HepG2 (cell line): ENCODE measurements around the gene ZNF771. TPM values are rescaled to one million over a fixed set of nuclear protein-coding genes. Genes with fewer than 3 reads are reported as not detected.

ENCODE experiments used
- ATAC-seq: fragments of 200-7000 bp; cut with Tn5 transposase; 3 replicates; pipeline ENCODE4 v1.9.1; 2020; ENCODE audit warnings: mild to moderate bottlenecking, moderate library complexity
- BruUV-seq: library from RNA; stranded (reverse); fragments of 400-500 nt; replicated peaks from 2 replicates; lab custom pipeline; 2021; lab: Mats Ljungman, UMichigan
- CTCF ChIA-PET: fragments of 300-600 bp; formaldehyde crosslinking; extraction: SDS; loops from one replicate; lab custom pipeline; 2021; ENCODE audit warnings: low total read pairs, inconsistent platforms, low intra/inter-chr PET ratio; lab: Yijun Ruan, JAX
- POLR2A ChIA-PET: fragments of 350-600 bp; sonication (Branson Sonifier 250); formaldehyde crosslinking; loops from one replicate; lab custom pipeline; 2020; ENCODE audit warnings: antibody characterized with exemption, inconsistent platforms; lab: Yijun Ruan, JAX
- DNase-seq: peaks from one replicate; pipeline ENCODE4 v3.0.0-alpha.2; 2015; ENCODE audit warnings: low spot score
- FAIRE-seq: peaks from 3 replicates; lab custom pipeline; 2011; peaks lifted over from hg19 to GRCh38; lab: Jason Lieb, UNC
- H2AFZ ChIP-seq: one replicate; pipeline ENCODE4 v1.6.1; 2011; ENCODE audit warnings: low read length, inconsistent platforms
- H3K27ac ChIP-seq: fragments of 300-600 bp; 3 replicates; pipeline ENCODE4 v1.8.0; 2011; ENCODE audit warnings: mixed run types, mild to moderate bottlenecking, mixed read lengths, low read length, inconsistent platforms; ENCODE audit not compliant: insufficient read depth; ENCODE audit errors: extremely low read length
- H3K27me3 ChIP-seq, 2 experiments: fragments of 200-600 bp in 1 of 2; 2 replicates in 1 of 2; 3 replicates in 1 of 2; pipeline versions ENCODE4 v1.6.0 to v1.8.0; 2011; ENCODE audit warnings: low read length in 2 of 2, mild to moderate bottlenecking in 2 of 2, moderate library complexity in 2 of 2, inconsistent platforms in 1 of 2; ENCODE audit not compliant: insufficient read depth in 2 of 2, control insufficient read depth in 1 of 2
- H3K36me3 ChIP-seq, 2 experiments: fragments of 200-600 bp in 1 of 2; replicated peaks in 1 of 2; 2 replicates in 1 of 2; 3 replicates in 1 of 2; pipeline versions ENCODE4 v1.5.1 to v1.8.0; 2011; ENCODE audit warnings: low read length in 2 of 2, inconsistent platforms in 1 of 2; ENCODE audit not compliant: insufficient read depth in 2 of 2, control insufficient read depth in 1 of 2
- H3K4me1 ChIP-seq: 2 replicates; pipeline ENCODE4 v1.5.1; 2012; ENCODE audit warnings: low read length, inconsistent platforms; ENCODE audit not compliant: insufficient read depth
- H3K4me2 ChIP-seq: 2 replicates; pipeline ENCODE4 v1.6.0; 2011; ENCODE audit warnings: low read depth, low read length, inconsistent platforms
- H3K4me3 ChIP-seq, 3 experiments: fragments of 200-600 bp in 1 of 3; sonication (generic), shearing (Covaris generic) in 1 of 3; replicated peaks in 1 of 3; 2 replicates each; pipeline ENCODE4 v1.5.1; 2011 to 2016; ENCODE audit warnings: low read length in 3 of 3, inconsistent platforms in 2 of 3, low read depth in 2 of 3, mild to moderate bottlenecking in 2 of 3, control low read depth in 1 of 3, mixed read lengths in 1 of 3; ENCODE audit not compliant: insufficient read depth in 1 of 3
- H3K79me2 ChIP-seq: one replicate; pipeline ENCODE4 v1.6.1; 2011; ENCODE audit warnings: low read length, inconsistent platforms; ENCODE audit not compliant: insufficient read depth
- H3K9ac ChIP-seq: 2 replicates; pipeline ENCODE4 v1.6.0; 2011; ENCODE audit warnings: mild to moderate bottlenecking, low read depth, low read length, inconsistent platforms; ENCODE audit not compliant: insufficient read depth
- H3K9me3 ChIP-seq: 2 replicates; pipeline ENCODE4 v1.5.1; 2012; ENCODE audit warnings: mild to moderate bottlenecking, low read length
- H4K20me1 ChIP-seq: 2 replicates; pipeline ENCODE4 v1.6.0; 2011; ENCODE audit warnings: inconsistent platforms, mild to moderate bottlenecking, low read length, moderate library complexity; ENCODE audit not compliant: insufficient read depth
- AGO2 ChIP-seq: fragments of 200-400 bp; formaldehyde crosslinking; optimal IDR thresholded peaks from 2 replicates; pipeline ENCODE3; 2017; ENCODE audit warnings: mild to moderate bottlenecking, low read depth, low read length, moderate library complexity
- HDAC2 ChIP-seq: sonication (generic); formaldehyde crosslinking; IDR thresholded peaks from 2 replicates; pipeline ENCODE4 v1.4.0; 2020; ENCODE audit warnings: missing genetic modification reagents
- HOXA5 ChIP-seq: sonication (generic); formaldehyde crosslinking; IDR thresholded peaks from 2 replicates; pipeline ENCODE4 v1.4.0; 2020; ENCODE audit warnings: missing genetic modification reagents
- ISL2 ChIP-seq: sonication (generic); formaldehyde crosslinking; IDR thresholded peaks from 2 replicates; pipeline ENCODE4 v1.5.0; 2020; ENCODE audit warnings: missing genetic modification reagents
- KDM6A ChIP-seq: IDR thresholded peaks from 2 replicates; pipeline ENCODE4 v1.6.1; 2016; ENCODE audit warnings: low read depth
- KLF12 ChIP-seq: sonication (generic); formaldehyde crosslinking; IDR thresholded peaks from 2 replicates; pipeline ENCODE4 v1.4.0; 2020; ENCODE audit warnings: missing genetic modification reagents, borderline replicate concordance
- NCOR1 ChIP-seq: fragments of 200-600 bp; sonication (generic); IDR thresholded peaks from 2 replicates; pipeline ENCODE4 v1.7.0; 2017; ENCODE audit warnings: antibody characterized with exemption, low read length, borderline replicate concordance
- RBFOX2 ChIP-seq: fragments of 200-400 bp; formaldehyde crosslinking; IDR thresholded peaks from 2 replicates; pipeline ENCODE4 v1.6.1; 2017; ENCODE audit warnings: low read depth, mild to moderate bottlenecking, low read length
- SATB2 ChIP-seq: sonication (generic); formaldehyde crosslinking; IDR thresholded peaks from 2 replicates; pipeline ENCODE4 v1.5.0; 2020; ENCODE audit warnings: missing genetic modification reagents
- SMC3 ChIP-seq: IDR thresholded peaks from 2 replicates; pipeline ENCODE4 v1.6.1; 2011; ENCODE audit warnings: low read length, improper control_type of control experiment
- STAT6 ChIP-seq: sonication (generic); formaldehyde crosslinking; IDR thresholded peaks from 2 replicates; pipeline ENCODE4 v1.4.0; 2020; ENCODE audit warnings: missing genetic modification reagents, mild to moderate bottlenecking, borderline replicate concordance
- ZNF235 ChIP-seq: sonication (generic); formaldehyde crosslinking; IDR thresholded peaks from 2 replicates; pipeline ENCODE4 v1.8.1; 2023; ENCODE audit warnings: mild to moderate bottlenecking, missing genetic modification reagents, borderline replicate concordance
- ZNF33A ChIP-seq: sonication (generic); formaldehyde crosslinking; IDR thresholded peaks from 2 replicates; pipeline ENCODE4 v1.5.1; 2020; ENCODE audit warnings: missing genetic modification reagents, mild to moderate bottlenecking, moderate library complexity, borderline replicate concordance
- ZNF570 ChIP-seq: sonication (generic); formaldehyde crosslinking; IDR thresholded peaks from 2 replicates; pipeline ENCODE4 v1.4.0; 2020; ENCODE audit warnings: mild to moderate bottlenecking, missing genetic modification reagents, borderline replicate concordance
- ZNF777 ChIP-seq: sonication (generic); formaldehyde crosslinking; IDR thresholded peaks from 2 replicates; pipeline ENCODE4 v1.4.0; 2020; ENCODE audit warnings: missing genetic modification reagents
- WGBS: methylation state at CpG from one replicate; pipeline ENCODE4 v1.1.6; 2017; ENCODE audit warnings: low lambda C conversion rate; 5-methylcytosine and 5-hydroxymethylcytosine counted together
- in situ Hi-C: cut with HindIII; loops from 2 replicates; pipeline ENCODE4 v1.10.0; 2017; ENCODE audit warnings: low pct_unique_long_range_greater_than_20kb; ENCODE audit not compliant: extremely low pct_ligation_motif_present
- intact Hi-C: fragments of 100-400 bp; cut with micrococcal nuclease; formaldehyde crosslinking; loops from one replicate; pipeline ENCODE4 v1.10.0; 2022; ENCODE audit not compliant: unreplicated experiment
- polyA plus RNA-seq, 8 experiments: library from polyadenylated mRNA; depleted of rRNA in 3 of 8; stranded (reverse) in 7 of 8; unstranded in 1 of 8; fragments of >200 nt; fragmentation: Illumina TruSeq in 4 of 8; extraction: Trizol in 4 of 8; gene quantifications; 2 replicates each; pipeline versions ENCODE4 v1.2.1 to v1.2.3, GENCODE V29; 2011 to 2016; ENCODE audit warnings: low read depth in 4 of 8, missing spikeins in 1 of 8, mixed read lengths in 1 of 8; ENCODE audit not compliant: insufficient read depth in 1 of 8
- total RNA-seq, 5 experiments: library from RNA; depleted of rRNA; stranded (reverse); fragments of >200 nt; fragmentation: Illumina TruSeq; extraction: Trizol; gene quantifications; 2 replicates each; pipeline ENCODE4 v1.2.3, GENCODE V29; 2016; ENCODE audit warnings: low read depth in 1 of 5
- TF ChIP-seq, protein P1 (sequence below): sonication (generic); formaldehyde crosslinking; IDR thresholded peaks from 2 replicates; pipeline ENCODE4 v1.4.0; 2020; ENCODE audit warnings: missing genetic modification reagents; ENCODE audit errors: not compliant biosample characterization
- TF ChIP-seq, protein P2 (sequence below): sonication (generic); formaldehyde crosslinking; conservative IDR thresholded peaks from 2 replicates; pipeline ENCODE4 v1.4.0; 2020; ENCODE audit warnings: missing genetic modification reagents

The ZNF771 gene
- total and polyA plus RNA-seq, 2 of the 13 experiments (the other 11 are each of a cell fraction or from before 2014, with no cell fraction given): 5.0 to 11.8 TPM

DNA sequence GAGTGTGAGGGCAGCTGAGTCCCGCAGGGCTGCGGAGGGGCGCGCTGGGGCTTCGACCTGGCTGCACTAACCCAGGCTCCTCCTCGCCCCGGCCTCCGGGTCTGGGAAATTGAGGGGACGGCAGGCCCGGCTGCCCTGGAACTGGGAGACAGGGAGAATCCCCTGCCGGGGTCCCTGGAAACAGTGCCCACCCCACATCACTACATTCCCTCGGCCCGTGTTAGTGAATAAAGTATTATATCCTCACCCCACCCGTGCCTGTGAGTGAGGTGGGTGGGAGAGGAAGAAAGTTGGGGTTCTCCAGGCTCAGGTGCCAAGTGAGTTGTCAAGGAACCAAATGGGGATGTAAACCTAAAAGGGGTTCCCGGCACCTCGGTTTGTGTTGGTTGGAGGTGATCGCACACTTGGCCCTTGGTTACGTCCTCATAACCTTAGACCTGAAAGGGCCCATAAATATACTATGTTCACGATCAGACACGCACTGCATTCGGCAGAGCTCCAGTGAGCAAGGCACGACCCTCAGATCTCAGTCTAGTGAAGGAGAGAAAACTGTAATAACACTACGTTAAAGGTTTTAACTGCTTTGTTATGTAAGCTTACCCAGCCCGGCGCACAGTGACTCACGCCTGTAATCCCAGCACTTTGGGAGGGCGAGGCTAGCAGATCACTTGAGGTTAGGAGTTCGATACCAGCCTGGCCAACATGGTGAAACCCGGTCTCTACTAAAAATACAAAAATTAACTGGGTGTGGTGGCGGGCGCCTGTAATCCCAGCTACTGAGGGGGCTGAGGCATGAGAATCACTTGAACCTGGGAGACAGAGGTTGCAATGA, 11.2 kb downstream of the ZNF771 start (continued):
- TF ChIP-seq, protein P1, sequence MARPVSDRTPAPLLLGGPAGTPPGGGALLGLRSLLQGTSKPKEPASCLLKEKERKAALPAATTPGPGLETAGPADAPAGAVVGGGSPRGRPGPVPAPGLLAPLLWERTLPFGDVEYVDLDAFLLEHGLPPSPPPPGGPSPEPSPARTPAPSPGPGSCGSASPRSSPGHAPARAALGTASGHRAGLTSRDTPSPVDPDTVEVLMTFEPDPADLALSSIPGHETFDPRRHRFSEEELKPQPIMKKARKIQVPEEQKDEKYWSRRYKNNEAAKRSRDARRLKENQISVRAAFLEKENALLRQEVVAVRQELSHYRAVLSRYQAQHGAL (CRISPR knock-in tag): no peak
- no peak for TF ChIP-seq HOXA5

- Histone ChIP-seq H3K9me3 (no peaks in the 10 kb centered on the region), H3K79me2 (peaks cover 3% of the 10 kb centered on the region), H3K4me3 (no peak overlapping the region), H4K20me1 (no peaks in the 10 kb centered on the region), H3K9ac (no peak overlapping the region), H2AFZ (no peak overlapping the region), H3K27ac (no peak overlapping the region), H3K36me3 (peaks cover 26 to 58% of the 10 kb centered on the region in 2 experiments), H3K4me1 (peaks cover 6% of the 10 kb centered on the region; the same call in 1 of the 2 replicates), H3K4me2 (no peak overlapping the region), H3K27me3 (no peaks in the 10 kb centered on the region)
- FAIRE-seq (no peak), ATAC-seq (no peak), DNase-seq (no peak)
- in situ Hi-C loops: no loop called here
- ChIA-PET CTCF (no interaction called here), POLR2A (interaction anchor here (1.1 to 1.7 kb wide), 2 partner anchors 9 to 14 kb away, joined by 4 to 8 read pairs; partner anchors contain the start of genes DCTPP1 and ZNF771)
- WGBS: 92% methylated on average over 5 of the region's 5 CpGs
- no TSS peak for BruUV-seq
- intact Hi-C loops: no loop called here
- TF ChIP-seq KDM6A (CRISPR knock-in tag) (no peak), ZNF777 (no peak), SATB2 (CRISPR knock-in tag) (no peak), SMC3 (no peak), KLF12 (CRISPR knock-in tag) (no peak), NCOR1 (no peak), AGO2 (no peak), ZNF570 (CRISPR knock-in tag) (no peak), ZNF235 (CRISPR knock-in tag) (no peak), ISL2 (no peak), STAT6 (CRISPR knock-in tag) (no peak), HDAC2 (no peak), RBFOX2 (no peak), ZNF33A (CRISPR knock-in tag) (no peak)
- TF ChIP-seq, protein P2, sequence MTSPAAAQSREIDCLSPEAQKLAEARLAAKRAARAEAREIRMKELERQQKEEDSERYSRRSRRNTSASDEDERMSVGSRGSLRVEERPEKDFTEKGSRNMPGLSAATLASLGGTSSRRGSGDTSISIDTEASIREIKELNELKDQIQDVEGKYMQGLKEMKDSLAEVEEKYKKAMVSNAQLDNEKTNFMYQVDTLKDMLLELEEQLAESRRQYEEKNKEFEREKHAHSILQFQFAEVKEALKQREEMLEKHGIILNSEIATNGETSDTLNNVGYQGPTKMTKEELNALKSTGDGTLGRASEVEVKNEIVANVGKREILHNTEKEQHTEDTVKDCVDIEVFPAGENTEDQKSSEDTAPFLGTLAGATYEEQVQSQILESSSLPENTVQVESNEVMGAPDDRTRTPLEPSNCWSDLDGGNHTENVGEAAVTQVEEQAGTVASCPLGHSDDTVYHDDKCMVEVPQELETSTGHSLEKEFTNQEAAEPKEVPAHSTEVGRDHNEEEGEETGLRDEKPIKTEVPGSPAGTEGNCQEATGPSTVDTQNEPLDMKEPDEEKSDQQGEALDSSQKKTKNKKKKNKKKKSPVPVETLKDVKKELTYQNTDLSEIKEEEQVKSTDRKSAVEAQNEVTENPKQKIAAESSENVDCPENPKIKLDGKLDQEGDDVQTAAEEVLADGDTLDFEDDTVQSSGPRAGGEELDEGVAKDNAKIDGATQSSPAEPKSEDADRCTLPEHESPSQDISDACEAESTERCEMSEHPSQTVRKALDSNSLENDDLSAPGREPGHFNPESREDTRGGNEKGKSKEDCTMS: no peak
Observed at GRCh38 chr16:30421010-30421409, 13.6 kb downstream of the ZNF771 start.
